SU-DHL-6 (cell line): ENCODE data around the gene TC2N.

ENCODE experiments used
- H2AFZ ChIP-seq: fragments of 200-600 bp; sonication (generic); 2 replicates; pipeline ENCODE4 v1.6.1; 2014; ENCODE audit warnings: low read depth, mild to moderate bottlenecking, moderate library complexity, mixed read lengths, antibody characterized with exemption, low read length; ENCODE audit not compliant: severe bottlenecking
- H3F3A ChIP-seq: fragments of 200-600 bp; shearing (Covaris generic); 2 replicates; pipeline ENCODE4 v1.6.0; 2016; ENCODE audit warnings: antibody characterized with exemption, mild to moderate bottlenecking; ENCODE audit not compliant: insufficient read depth
- H3K27ac ChIP-seq: fragments of 200-600 bp; sonication (generic); 2 replicates; pipeline ENCODE4 v1.5.1; 2016; ENCODE audit warnings: low read depth, mild to moderate bottlenecking, low read length, moderate library complexity, mixed read lengths
- H3K27me3 ChIP-seq: fragments of 200-600 bp; sonication (generic), shearing (Covaris generic); 2 replicates; pipeline ENCODE4 v1.6.0; 2014; ENCODE audit warnings: mild to moderate bottlenecking, low read length
- H3K36me3 ChIP-seq: fragments of 200-600 bp; sonication (generic); 2 replicates; pipeline ENCODE4 v1.6.1; 2014; ENCODE audit warnings: mild to moderate bottlenecking, low read length, mixed read lengths
- H3K4me2 ChIP-seq: fragments of 300-600, 200-600 bp; shearing (Covaris generic), sonication (generic); 2 replicates; pipeline ENCODE4 v1.6.0; 2014; ENCODE audit warnings: low read length, low read depth, mild to moderate bottlenecking; ENCODE audit not compliant: poor library complexity, severe bottlenecking
- H3K4me3 ChIP-seq: fragments of 200-600 bp; sonication (generic); 2 replicates; pipeline ENCODE4 v1.5.1; 2014; ENCODE audit warnings: antibody characterized with exemption, low read length, mild to moderate bottlenecking, mixed read lengths; ENCODE audit not compliant: insufficient read depth, poor library complexity, severe bottlenecking
- H3K79me2 ChIP-seq: fragments of 200-600 bp; sonication (generic); 2 replicates; pipeline ENCODE4 v1.6.1; 2014; ENCODE audit warnings: mild to moderate bottlenecking, low read length, moderate library complexity; ENCODE audit not compliant: insufficient read depth
- H3K9ac ChIP-seq: fragments of 200-600 bp; sonication (generic); 2 replicates; pipeline ENCODE4 v1.7.0; 2014; ENCODE audit warnings: mild to moderate bottlenecking, low read length
- H3K9me2 ChIP-seq: fragments of 200-600 bp; sonication (generic); replicated peaks from 2 replicates; pipeline ENCODE4 v1.6.1; 2014; ENCODE audit warnings: low read length; ENCODE audit not compliant: insufficient read depth
- H3K9me3 ChIP-seq: fragments of 200-600 bp; sonication (generic); 2 replicates; pipeline ENCODE4 v1.6.1; 2014; ENCODE audit warnings: low read length, mixed read lengths; ENCODE audit not compliant: insufficient read depth
- H4K20me1 ChIP-seq: fragments of 200-600 bp; sonication (generic); 2 replicates; pipeline ENCODE4 v1.6.1; 2014; ENCODE audit warnings: low read depth, mild to moderate bottlenecking, antibody characterized with exemption, low read length, moderate library complexity, mixed read lengths
- EZH2phosphoT487 ChIP-seq: fragments of 200-600 bp; sonication (generic), shearing (Covaris generic); conservative IDR thresholded peaks from 2 replicates; pipeline ENCODE4 v1.6.1; 2018; ENCODE audit warnings: mild to moderate bottlenecking, antibody characterized with exemption, low read length, moderate library complexity, mixed read lengths
- TF ChIP-seq, protein P1 (sequence below): fragments of 200-600 bp; sonication (generic); IDR thresholded peaks from one replicate; pipeline ENCODE4 v1.5.1; 2017; ENCODE audit warnings: antibody characterized with exemption, mild to moderate bottlenecking, low read length, moderate library complexity; ENCODE audit not compliant: insufficient read depth, poor library complexity, severe bottlenecking

The TC2N gene

GRCh38 chr14:91862417-91862816, 4.9 kb downstream of the TC2N start:
- H3K27ac ChIP-seq, result no peak overlapping the region
- H3F3A ChIP-seq, result no peaks in the 10 kb centered on the region
- no peaks in the 10 kb centered on the region for H3K9me2 ChIP-seq
- H3K4me3 ChIP-seq, result no peak overlapping the region
- TF ChIP-seq, protein P1, sequence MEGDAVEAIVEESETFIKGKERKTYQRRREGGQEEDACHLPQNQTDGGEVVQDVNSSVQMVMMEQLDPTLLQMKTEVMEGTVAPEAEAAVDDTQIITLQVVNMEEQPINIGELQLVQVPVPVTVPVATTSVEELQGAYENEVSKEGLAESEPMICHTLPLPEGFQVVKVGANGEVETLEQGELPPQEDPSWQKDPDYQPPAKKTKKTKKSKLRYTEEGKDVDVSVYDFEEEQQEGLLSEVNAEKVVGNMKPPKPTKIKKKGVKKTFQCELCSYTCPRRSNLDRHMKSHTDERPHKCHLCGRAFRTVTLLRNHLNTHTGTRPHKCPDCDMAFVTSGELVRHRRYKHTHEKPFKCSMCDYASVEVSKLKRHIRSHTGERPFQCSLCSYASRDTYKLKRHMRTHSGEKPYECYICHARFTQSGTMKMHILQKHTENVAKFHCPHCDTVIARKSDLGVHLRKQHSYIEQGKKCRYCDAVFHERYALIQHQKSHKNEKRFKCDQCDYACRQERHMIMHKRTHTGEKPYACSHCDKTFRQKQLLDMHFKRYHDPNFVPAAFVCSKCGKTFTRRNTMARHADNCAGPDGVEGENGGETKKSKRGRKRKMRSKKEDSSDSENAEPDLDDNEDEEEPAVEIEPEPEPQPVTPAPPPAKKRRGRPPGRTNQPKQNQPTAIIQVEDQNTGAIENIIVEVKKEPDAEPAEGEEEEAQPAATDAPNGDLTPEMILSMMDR, result no peak
- no peak for TF ChIP-seq EZH2phosphoT487
- H3K4me2 ChIP-seq, result no peak overlapping the region
- H2AFZ ChIP-seq, result no peak overlapping the region
- no peaks in the 10 kb centered on the region for H3K27me3 ChIP-seq
- H3K9me3 ChIP-seq, result no peaks in the 10 kb centered on the region
- H3K36me3 ChIP-seq, result no peaks in the 10 kb centered on the region
- H3K9ac ChIP-seq, result no peak overlapping the region
- no peaks in the 10 kb centered on the region for H4K20me1 ChIP-seq
- H3K79me2 ChIP-seq, result no peaks in the 10 kb centered on the region

- Histone ChIP-seq H3K36me3 (no peaks in the 10 kb centered on the region), H3K9me2 (no peaks in the 10 kb centered on the region), H3K4me3 (no peak overlapping the region), H2AFZ (no peak overlapping the region), H3K79me2 (no peaks in the 10 kb centered on the region), H3K9ac (no peak overlapping the region), H3K27ac (no peak overlapping the region), H3K27me3 (no peaks in the 10 kb centered on the region), H3K4me2 (no peak overlapping the region), H3K9me3 (no peaks in the 10 kb centered on the region), H3F3A (no peaks in the 10 kb centered on the region), H4K20me1 (no peaks in the 10 kb centered on the region)
- no peak for TF ChIP-seq EZH2phosphoT487
- TF ChIP-seq, protein P1, result no peak
These were observed 6.2 kb downstream of the TC2N start for GRCh38 chr14:91861091-91861490.

- H3K9me2 ChIP-seq, result no peaks in the 10 kb centered on the region
- no peaks in the 10 kb centered on the region for H3K27me3 ChIP-seq
- H4K20me1 ChIP-seq, result no peaks in the 10 kb centered on the region
- no peak overlapping the region for H3K9ac ChIP-seq
- no peak overlapping the region for H3K27ac ChIP-seq
- no peaks in the 10 kb centered on the region for H3K79me2 ChIP-seq
- H2AFZ ChIP-seq, result no peak overlapping the region
- no peak overlapping the region for H3K4me3 ChIP-seq
- H3K4me2 ChIP-seq, result no peak overlapping the region
- H3F3A ChIP-seq, result no peaks in the 10 kb centered on the region
- no peaks in the 10 kb centered on the region for H3K9me3 ChIP-seq
- no peaks in the 10 kb centered on the region for H3K36me3 ChIP-seq
- TF ChIP-seq, protein P1, result no peak
- no peak for TF ChIP-seq EZH2phosphoT487
These were observed 7.1 kb downstream of the TC2N start for GRCh38 chr14:91860238-91860637.
